Measurements from ENCODE around the gene PDLIM5.

Gene PDLIM5

DNA sequence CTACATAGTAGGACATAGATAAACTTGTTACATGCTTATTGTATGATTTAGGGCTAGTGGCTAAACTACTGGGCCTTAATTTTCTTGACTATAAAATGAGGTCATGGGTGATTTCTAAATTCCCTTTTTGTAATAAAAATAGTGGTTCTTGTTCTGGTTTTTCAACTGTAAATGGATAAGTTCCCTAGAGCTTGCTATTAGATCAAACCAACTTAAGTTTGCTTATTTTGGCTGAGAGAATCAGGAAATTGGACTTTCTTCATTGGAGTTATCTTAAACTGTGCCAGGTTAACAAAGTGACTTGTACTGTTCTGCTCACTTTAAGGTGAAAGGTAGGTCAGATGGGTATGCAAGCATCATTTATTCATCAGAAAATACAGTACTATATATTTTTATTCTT is 78.3 kb downstream of the PDLIM5 start:
- H3K4me1 ChIP-seq (ENCODE audit: control insufficient read depth, insufficient read depth, low read length), result peaks cover 21% of the 10 kb centered on the region
- H3K4me3 ChIP-seq (ENCODE audit: low read length), result no peak overlapping the region
- no peak overlapping the region for H3K27ac ChIP-seq (ENCODE audit: low read depth, low read length)
- H3K9ac ChIP-seq (ENCODE audit: low read length), result no peak overlapping the region
- no peaks in the 10 kb centered on the region for H3K27me3 ChIP-seq (ENCODE audit: control insufficient read depth, insufficient read depth, low read length)
- no peaks in the 10 kb centered on the region for H3K36me3 ChIP-seq (ENCODE audit: control insufficient read depth, insufficient read depth, low read length)

DNA sequence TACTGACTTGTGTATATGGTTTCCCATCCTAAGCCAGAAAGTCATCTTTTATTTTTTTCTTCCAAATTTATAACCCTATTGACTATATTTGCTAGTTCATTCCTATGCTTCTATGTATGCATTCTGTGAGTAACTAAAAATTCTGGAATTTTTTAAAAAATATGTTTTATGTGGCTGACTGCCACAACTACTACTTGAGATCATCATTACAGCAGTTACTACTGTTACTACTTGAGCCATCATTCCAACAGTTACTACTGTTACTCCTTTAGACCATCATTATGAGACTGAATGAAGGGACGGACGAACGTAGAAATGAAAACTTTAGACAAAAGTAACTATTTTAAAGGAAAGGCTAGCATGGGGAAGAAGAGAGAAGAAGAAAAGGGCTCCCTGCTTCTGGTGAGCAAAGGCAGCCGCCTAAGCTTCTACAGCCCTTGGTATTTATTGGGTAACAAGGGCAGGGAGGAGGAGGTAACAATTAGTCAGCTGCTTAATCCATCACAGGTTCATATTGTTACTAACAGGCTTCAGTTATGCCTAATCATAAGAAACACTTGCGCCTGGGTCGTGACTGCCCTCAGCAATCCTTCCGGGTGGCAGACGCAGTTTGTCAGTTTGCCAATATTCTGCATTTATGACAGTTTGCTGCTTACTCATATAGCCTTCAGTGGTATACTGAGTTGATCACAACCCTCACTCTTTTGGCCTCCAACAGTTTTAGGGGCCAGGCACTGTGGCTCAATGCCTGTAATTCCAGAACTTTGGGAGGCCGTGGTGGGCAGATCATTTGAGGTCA is 80.4 kb downstream of the PDLIM5 start:
- no peak overlapping the region for H3K4me3 ChIP-seq (ENCODE audit: low read length)
- H3K9ac ChIP-seq (ENCODE audit: low read length), result no peak overlapping the region
- H3K36me3 ChIP-seq (ENCODE audit: control insufficient read depth, insufficient read depth, low read length), result no peaks in the 10 kb centered on the region
- H3K4me1 ChIP-seq (ENCODE audit: control insufficient read depth, insufficient read depth, low read length), result peaks cover 29% of the 10 kb centered on the region
- H3K27ac ChIP-seq (ENCODE audit: low read depth, low read length), result no peak overlapping the region
- H3K27me3 ChIP-seq (ENCODE audit: control insufficient read depth, insufficient read depth, low read length), result no peaks in the 10 kb centered on the region

DNA sequence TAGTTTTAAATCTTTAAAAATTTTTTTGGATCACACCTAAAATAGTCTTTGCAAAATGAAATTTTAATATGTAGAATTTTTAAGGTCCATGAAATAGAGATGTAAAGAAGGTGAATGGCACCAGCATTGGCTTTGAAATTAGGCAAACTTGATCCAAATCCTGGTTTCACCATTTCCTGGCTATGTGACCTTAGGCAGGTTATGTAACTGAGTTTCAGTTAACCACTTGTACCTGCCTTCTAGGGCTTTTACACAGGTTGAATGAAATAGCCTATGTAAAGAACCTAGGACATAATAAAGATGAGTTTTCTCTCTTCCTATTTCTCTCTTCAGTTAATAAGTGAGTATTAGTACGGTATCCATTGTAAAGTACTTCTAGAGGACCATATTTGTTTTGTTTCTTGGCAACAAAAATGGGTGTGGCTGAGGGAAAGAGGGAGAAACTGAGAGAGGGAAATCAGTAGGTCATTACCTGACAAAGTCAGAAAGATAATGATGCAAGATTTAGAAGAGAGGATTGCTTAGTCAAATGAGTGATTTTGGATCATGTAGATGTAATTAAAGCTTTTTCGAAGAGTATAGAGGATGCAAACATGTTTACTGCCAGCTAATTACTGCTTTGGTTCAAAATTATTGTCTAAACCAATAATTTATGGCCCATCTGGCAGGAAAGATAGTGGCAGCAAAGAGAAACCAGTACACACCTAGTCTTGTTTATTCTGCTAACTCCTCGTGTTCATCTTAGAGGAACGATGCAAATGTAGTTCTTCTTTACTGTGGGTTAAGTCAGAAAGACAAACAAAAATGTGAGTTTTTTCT is 81.9 kb downstream of the PDLIM5 start:
- H3K27ac ChIP-seq (ENCODE audit: low read depth, low read length), result no peak overlapping the region
- H3K9ac ChIP-seq (ENCODE audit: low read length), result no peak overlapping the region
- H3K4me1 ChIP-seq (ENCODE audit: control insufficient read depth, insufficient read depth, low read length), result peaks cover 29% of the 10 kb centered on the region
- H3K27me3 ChIP-seq (ENCODE audit: control insufficient read depth, insufficient read depth, low read length), result no peaks in the 10 kb centered on the region
- H3K36me3 ChIP-seq (ENCODE audit: control insufficient read depth, insufficient read depth, low read length), result no peaks in the 10 kb centered on the region
- no peak overlapping the region for H3K4me3 ChIP-seq (ENCODE audit: low read length)

DNA sequence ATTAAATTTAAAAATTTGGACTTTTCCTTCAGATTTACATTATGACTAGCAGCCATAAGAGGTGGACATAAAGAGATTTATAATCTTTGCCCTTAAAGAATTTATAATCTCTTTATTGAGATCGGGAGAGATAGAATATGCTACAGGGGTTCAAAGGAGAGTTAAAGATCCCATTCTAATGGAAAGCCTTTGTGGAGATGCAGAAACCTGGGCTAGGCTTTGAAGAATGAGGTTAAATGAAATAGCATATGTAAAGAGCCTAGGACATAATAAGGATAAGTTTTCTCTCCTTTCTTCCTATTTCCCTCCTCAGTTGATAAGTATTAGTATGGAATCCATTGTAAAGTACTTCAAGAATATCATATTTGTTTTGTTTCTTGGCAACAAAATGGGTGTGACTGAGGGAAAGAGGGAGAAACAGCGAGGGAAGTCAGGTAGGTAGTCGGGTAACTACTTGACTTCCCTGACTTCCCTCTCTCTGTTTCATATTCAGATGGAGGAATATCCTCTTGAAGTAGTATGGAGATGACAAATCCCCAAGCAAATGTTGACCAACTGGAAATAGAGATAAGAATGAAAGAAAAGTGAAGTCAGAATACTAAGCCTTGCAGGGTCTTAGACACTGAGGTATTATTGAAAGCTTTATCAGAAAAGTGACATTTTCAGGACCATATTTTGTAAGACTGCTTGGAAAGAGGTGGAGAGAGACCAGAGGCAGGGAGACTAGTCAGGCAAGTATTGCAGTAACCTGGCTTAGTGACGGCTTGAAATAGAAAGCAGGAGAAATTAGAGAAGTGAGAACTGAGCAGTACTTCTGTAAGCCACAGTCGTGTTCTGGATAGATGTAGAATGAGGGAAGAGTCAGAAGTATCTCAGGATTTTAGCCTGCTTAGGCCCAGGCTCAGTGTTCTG is 82.9 kb downstream of the PDLIM5 start:
- no peaks in the 10 kb centered on the region for H3K36me3 ChIP-seq (ENCODE audit: control insufficient read depth, insufficient read depth, low read length)
- no peaks in the 10 kb centered on the region for H3K27me3 ChIP-seq (ENCODE audit: control insufficient read depth, insufficient read depth, low read length)
- H3K4me3 ChIP-seq (ENCODE audit: low read length), result no peak overlapping the region
- no peak overlapping the region for H3K9ac ChIP-seq (ENCODE audit: low read length)
- peaks cover 29% of the 10 kb centered on the region for H3K4me1 ChIP-seq (ENCODE audit: control insufficient read depth, insufficient read depth, low read length)
- no peak overlapping the region for H3K27ac ChIP-seq (ENCODE audit: low read depth, low read length)

DNA sequence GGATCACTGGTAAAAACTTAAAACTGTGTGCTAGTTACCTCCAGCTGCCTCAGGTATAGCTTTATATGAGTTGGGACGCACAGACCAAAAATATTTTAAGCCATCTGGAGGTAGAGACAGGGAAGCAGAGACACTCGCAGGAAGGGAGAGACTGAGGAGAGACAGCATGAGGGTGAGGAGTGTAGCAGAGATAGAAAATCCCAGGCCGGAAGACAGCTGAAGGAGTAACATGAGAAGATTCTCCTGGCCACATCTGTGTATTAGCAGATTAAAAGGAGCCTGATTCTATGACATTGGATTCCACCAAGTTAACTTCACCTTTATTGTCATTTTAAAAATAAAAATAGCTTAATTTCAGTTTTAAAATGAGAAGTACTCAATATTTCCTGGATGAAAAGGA is 84.3 kb downstream of the PDLIM5 start:
- peaks cover 27% of the 10 kb centered on the region for H3K4me1 ChIP-seq (ENCODE audit: control insufficient read depth, insufficient read depth, low read length)
- H3K27me3 ChIP-seq (ENCODE audit: control insufficient read depth, insufficient read depth, low read length), result no peaks in the 10 kb centered on the region
- H3K36me3 ChIP-seq (ENCODE audit: control insufficient read depth, insufficient read depth, low read length), result no peaks in the 10 kb centered on the region
- H3K9ac ChIP-seq (ENCODE audit: low read length), result no peak overlapping the region
- no peak overlapping the region for H3K4me3 ChIP-seq (ENCODE audit: low read length)
- no peak overlapping the region for H3K27ac ChIP-seq (ENCODE audit: low read depth, low read length)

DNA sequence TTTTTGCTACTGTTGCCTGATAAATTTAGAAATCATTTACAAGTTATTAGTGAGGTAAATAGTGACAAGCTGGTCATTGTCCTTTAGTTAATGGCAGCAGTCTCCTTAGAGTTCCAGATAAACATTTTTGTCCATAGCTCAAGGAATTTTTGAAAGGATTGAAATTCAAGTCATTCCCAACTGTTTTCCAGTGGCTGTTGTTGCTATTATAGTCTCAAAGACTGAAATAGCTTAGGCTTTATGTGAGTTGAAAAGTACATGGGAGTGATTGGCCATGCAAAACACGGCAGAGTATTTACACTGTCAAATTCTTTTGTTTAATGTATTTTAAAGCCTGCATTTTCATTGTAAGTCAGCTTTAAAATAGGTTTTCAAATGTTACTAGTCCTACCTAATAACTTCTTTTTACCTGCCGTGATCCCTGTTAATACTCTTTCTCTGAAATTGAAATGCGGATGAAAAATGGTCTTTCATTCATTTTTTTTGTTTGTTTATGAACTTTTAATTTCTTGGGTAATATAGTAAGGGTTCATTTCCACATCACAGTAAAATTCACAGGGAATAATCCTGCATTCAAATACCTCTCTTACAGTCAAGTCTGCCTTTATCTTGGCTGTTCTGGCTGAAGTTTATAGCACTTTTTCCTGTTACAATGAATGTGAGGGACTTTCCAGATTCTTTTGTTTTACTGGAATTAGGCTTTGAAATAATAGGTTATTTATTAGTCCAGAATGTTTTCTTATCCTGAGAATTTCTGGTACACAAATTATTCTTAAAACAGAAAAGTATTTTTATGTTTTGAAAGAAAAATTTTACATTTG is 85.1 kb downstream of the PDLIM5 start:
- H3K4me3 ChIP-seq (ENCODE audit: low read length), result no peak overlapping the region

DNA sequence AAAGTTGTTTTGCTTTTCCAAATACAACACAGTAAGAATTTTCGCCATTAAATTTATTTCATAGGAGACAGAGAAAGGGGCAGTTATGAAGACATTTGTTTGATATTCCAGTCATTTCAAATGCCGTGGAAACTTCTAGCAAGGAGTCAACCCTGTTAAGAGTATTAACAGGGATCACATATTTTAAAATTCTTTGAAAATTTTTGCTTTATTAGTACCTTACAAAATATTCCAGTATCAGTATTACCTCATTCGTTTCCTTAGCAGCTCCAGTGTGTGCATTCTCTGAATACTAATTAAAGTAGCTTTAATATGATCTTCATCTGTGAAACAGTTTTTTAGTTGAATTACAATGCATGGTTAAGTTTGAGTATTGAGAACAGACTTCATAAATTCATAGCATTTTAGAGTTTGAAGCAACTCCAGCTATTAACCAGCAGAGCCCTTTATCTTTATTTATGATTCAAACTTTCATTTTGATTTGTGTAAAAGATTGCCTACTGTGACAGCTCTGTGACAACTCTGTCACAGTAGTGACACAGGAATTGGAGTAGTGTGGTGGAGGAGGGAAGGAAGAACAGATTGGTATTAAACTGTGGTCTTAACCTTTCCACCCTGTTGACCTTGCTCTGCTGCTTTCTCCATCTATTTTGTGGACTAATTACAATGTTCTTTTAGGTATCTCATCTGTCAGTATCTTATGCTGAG is 86.3 kb downstream of the PDLIM5 start:
- Histone ChIP-seq H3K4me1 (ENCODE audit: control insufficient read depth, insufficient read depth, low read length) (peaks cover 27% of the 10 kb centered on the region), H3K4me3 (ENCODE audit: low read length) (no peak overlapping the region), H3K27ac (ENCODE audit: low read depth, low read length) (no peak overlapping the region), H3K9ac (ENCODE audit: low read length) (no peak overlapping the region), H3K36me3 (ENCODE audit: control insufficient read depth, insufficient read depth, low read length) (no peaks in the 10 kb centered on the region), H3K27me3 (ENCODE audit: control insufficient read depth, insufficient read depth, low read length) (no peaks in the 10 kb centered on the region)

More for the DNA sequence above, 85.1 kb downstream of the PDLIM5 start:
- Histone ChIP-seq H3K4me1 (ENCODE audit: control insufficient read depth, insufficient read depth, low read length) (peaks cover 27% of the 10 kb centered on the region), H3K27me3 (ENCODE audit: control insufficient read depth, insufficient read depth, low read length) (no peaks in the 10 kb centered on the region), H3K9ac (ENCODE audit: low read length) (no peak overlapping the region), H3K36me3 (ENCODE audit: control insufficient read depth, insufficient read depth, low read length) (no peaks in the 10 kb centered on the region), H3K27ac (ENCODE audit: low read depth, low read length) (no peak overlapping the region)

DNA sequence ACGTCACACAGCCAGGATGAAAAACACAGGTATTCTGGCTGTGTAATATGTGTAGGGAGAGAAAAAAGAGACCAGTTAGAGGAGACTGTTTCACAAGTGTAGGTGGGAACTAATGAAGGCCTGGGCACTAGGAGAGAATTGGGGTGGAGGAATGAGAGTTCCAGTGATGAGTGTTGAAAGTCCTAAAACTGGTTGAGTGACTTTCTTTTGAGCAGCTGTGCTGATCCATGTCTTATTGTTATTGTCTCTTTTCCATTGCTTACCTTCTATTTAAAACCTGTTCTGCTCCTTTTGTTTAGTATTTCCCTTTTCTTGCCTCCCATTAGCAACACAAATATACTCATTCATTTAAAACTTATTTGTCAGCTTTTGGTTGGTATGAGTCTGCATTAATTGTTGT is 88.7 kb downstream of the PDLIM5 start:
- no peak overlapping the region for H3K4me3 ChIP-seq (ENCODE audit: low read length)
- no peak overlapping the region for H3K9ac ChIP-seq (ENCODE audit: low read length)
- no peak overlapping the region for H3K27ac ChIP-seq (ENCODE audit: low read depth, low read length)
- H3K36me3 ChIP-seq (ENCODE audit: control insufficient read depth, insufficient read depth, low read length), result no peaks in the 10 kb centered on the region
- no peaks in the 10 kb centered on the region for H3K27me3 ChIP-seq (ENCODE audit: control insufficient read depth, insufficient read depth, low read length)
- peaks cover 14% of the 10 kb centered on the region for H3K4me1 ChIP-seq (ENCODE audit: control insufficient read depth, insufficient read depth, low read length)

DNA sequence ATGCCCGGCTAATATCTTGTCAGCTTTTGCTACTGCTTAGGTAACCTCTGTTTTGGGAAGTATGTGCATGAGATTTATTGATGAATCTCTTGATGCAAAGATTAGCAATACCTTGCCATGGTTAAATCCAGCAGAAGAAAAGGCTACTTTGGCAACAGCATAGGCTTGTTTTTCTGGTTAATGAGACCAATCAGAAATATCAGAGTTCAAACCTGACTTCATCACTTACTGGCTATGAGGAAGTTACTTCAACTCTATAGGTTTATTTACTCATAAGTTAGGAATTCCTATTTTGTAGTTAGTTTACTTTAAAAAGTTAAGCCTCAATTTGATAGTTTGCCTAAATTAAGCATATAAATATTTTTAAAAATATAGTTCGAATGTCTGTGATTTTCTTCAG is 93.1 kb downstream of the PDLIM5 start:
- H3K4me3 ChIP-seq (ENCODE audit: low read length), result no peak overlapping the region
- peaks cover 4% of the 10 kb centered on the region for H3K4me1 ChIP-seq (ENCODE audit: control insufficient read depth, insufficient read depth, low read length)
- no peak overlapping the region for H3K27ac ChIP-seq (ENCODE audit: low read depth, low read length)
- H3K9ac ChIP-seq (ENCODE audit: low read length), result no peak overlapping the region
- H3K36me3 ChIP-seq (ENCODE audit: control insufficient read depth, insufficient read depth, low read length), result no peaks in the 10 kb centered on the region
- no peaks in the 10 kb centered on the region for H3K27me3 ChIP-seq (ENCODE audit: control insufficient read depth, insufficient read depth, low read length)

DNA sequence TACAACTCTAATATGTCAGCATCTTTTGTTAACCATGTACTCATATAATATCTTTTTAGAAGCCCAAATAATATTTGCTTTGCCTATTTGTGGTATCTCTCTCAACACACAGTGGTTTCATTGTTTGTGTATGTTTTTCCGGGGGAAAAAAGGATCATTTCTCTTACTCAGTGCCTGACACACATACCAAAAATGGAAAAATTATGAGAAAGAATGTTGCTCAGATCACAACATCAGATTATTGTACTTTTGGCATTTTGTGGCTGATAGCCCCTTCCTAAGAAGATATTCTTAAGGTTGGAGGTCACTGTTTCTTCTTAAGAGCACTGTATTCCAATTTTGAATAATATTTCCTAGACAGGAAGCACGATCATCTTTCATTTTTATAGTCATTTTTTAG is 93.6 kb downstream of the PDLIM5 start:
- Histone ChIP-seq H3K9ac (ENCODE audit: low read length) (no peak overlapping the region), H3K4me1 (ENCODE audit: control insufficient read depth, insufficient read depth, low read length) (peaks cover 4% of the 10 kb centered on the region), H3K27me3 (ENCODE audit: control insufficient read depth, insufficient read depth, low read length) (no peaks in the 10 kb centered on the region), H3K4me3 (ENCODE audit: low read length) (no peak overlapping the region), H3K27ac (ENCODE audit: low read depth, low read length) (no peak overlapping the region), H3K36me3 (ENCODE audit: control insufficient read depth, insufficient read depth, low read length) (no peaks in the 10 kb centered on the region)

DNA sequence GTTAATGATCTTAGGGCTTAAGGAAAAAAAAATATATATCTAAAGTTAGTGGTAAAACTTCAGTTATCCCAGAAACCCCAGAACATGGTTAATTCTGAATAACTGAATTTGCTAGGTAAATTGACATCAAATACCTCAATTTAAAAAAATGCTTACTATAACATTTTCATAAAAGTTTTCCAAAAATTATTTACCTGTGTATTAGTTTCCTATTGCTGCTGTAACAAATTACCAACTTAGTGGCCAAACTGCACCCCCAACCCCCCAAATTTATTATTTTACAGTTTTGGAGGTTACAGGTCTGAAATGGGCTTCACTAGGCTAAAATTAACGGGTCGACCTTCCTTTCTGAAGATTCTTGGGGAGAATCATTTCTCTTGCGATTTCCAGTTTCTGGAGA is 95.2 kb downstream of the PDLIM5 start:
- Histone ChIP-seq H3K36me3 (ENCODE audit: control insufficient read depth, insufficient read depth, low read length) (no peaks in the 10 kb centered on the region), H3K27me3 (ENCODE audit: control insufficient read depth, insufficient read depth, low read length) (no peaks in the 10 kb centered on the region), H3K4me3 (ENCODE audit: low read length) (no peak overlapping the region), H3K27ac (ENCODE audit: low read depth, low read length) (no peak overlapping the region), H3K9ac (ENCODE audit: low read length) (no peak overlapping the region), H3K4me1 (ENCODE audit: control insufficient read depth, insufficient read depth, low read length) (peaks cover 4% of the 10 kb centered on the region)
